Osteocyte (in vitro differentiated cells): ENCODE results near the gene ANKRD27. TPM values are rescaled to one million over a fixed set of nuclear protein-coding genes. Genes with fewer than 3 reads are reported as not detected.

Experiments
- DNase-seq: peaks from one replicate; pipeline ENCODE4 v3.0.0; 2021; ENCODE audit warnings: mixed read lengths; ENCODE audit not compliant: unreplicated experiment; ENCODE audit errors: extremely low spot score
- H3K27ac Mint-ChIP-seq: one replicate; pipeline ENCODE4 v1.8.0; 2021; ENCODE audit warnings: mild to moderate bottlenecking, mixed read lengths; ENCODE audit not compliant: unreplicated experiment
- H3K27me3 Mint-ChIP-seq: one replicate; pipeline ENCODE4 v1.8.0; 2021; ENCODE audit warnings: mixed read lengths; ENCODE audit not compliant: unreplicated experiment
- H3K36me3 Mint-ChIP-seq: one replicate; pipeline ENCODE4 v1.8.0; 2021; ENCODE audit warnings: mixed read lengths; ENCODE audit not compliant: unreplicated experiment
- H3K4me1 Mint-ChIP-seq: one replicate; pipeline ENCODE4 v1.8.0; 2021; ENCODE audit warnings: mixed read lengths; ENCODE audit not compliant: unreplicated experiment
- H3K4me3 Mint-ChIP-seq: one replicate; pipeline ENCODE4 v1.8.0; 2021; ENCODE audit warnings: mild to moderate bottlenecking, moderate library complexity, mixed read lengths; ENCODE audit not compliant: unreplicated experiment
- H3K9me3 Mint-ChIP-seq: one replicate; pipeline ENCODE4 v1.8.0; 2021; ENCODE audit warnings: mixed read lengths; ENCODE audit not compliant: unreplicated experiment
- total RNA-seq: library from RNA; stranded (reverse); gene quantifications from 2 replicates; pipeline ENCODE4 v1.2.1, GENCODE V29; 2021
- TF ChIP-seq, protein P1 (sequence below): fragments of 200-600 bp; sonication (generic); IDR thresholded peaks from 2 replicates; pipeline ENCODE4 v1.5.0; 2021; ENCODE audit warnings: antibody characterized with exemption, mild to moderate bottlenecking, moderate library complexity

Gene ANKRD27
- total RNA-seq, 1 donor from 2014 or later: 24.1 TPM

DNA sequence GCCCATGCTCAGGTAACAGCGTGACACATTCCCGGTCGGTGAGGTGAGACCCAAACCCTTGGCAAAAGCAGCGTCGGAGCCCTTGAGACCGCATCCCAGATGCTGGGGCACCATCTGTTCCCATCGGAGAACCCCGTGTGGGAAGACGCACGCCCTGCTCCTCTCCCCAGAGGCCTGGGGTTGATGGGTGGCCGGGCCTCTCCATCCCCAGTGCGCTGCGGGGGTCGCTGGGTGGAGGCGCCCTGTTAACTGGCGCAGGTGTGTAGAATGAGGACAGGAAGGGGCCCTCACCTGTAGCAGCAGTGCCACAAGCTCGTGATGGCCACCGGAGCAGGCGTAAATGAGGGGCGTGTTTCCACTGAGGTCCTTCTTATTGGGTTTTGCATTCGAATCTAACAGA is 69.4 kb downstream of the ANKRD27 start:
- DNase-seq: no peak
- H3K9me3 Mint-ChIP-seq: no peaks in the 10 kb centered on the region
- H3K36me3 Mint-ChIP-seq: peaks cover 27% of the 10 kb centered on the region
- no peaks in the 10 kb centered on the region for H3K4me1 Mint-ChIP-seq
- no peaks in the 10 kb centered on the region for H3K27me3 Mint-ChIP-seq
- TF ChIP-seq, protein P1, sequence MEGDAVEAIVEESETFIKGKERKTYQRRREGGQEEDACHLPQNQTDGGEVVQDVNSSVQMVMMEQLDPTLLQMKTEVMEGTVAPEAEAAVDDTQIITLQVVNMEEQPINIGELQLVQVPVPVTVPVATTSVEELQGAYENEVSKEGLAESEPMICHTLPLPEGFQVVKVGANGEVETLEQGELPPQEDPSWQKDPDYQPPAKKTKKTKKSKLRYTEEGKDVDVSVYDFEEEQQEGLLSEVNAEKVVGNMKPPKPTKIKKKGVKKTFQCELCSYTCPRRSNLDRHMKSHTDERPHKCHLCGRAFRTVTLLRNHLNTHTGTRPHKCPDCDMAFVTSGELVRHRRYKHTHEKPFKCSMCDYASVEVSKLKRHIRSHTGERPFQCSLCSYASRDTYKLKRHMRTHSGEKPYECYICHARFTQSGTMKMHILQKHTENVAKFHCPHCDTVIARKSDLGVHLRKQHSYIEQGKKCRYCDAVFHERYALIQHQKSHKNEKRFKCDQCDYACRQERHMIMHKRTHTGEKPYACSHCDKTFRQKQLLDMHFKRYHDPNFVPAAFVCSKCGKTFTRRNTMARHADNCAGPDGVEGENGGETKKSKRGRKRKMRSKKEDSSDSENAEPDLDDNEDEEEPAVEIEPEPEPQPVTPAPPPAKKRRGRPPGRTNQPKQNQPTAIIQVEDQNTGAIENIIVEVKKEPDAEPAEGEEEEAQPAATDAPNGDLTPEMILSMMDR: no peak
- H3K27ac Mint-ChIP-seq: no peak overlapping the region
- H3K4me3 Mint-ChIP-seq: no peak overlapping the region

DNA sequence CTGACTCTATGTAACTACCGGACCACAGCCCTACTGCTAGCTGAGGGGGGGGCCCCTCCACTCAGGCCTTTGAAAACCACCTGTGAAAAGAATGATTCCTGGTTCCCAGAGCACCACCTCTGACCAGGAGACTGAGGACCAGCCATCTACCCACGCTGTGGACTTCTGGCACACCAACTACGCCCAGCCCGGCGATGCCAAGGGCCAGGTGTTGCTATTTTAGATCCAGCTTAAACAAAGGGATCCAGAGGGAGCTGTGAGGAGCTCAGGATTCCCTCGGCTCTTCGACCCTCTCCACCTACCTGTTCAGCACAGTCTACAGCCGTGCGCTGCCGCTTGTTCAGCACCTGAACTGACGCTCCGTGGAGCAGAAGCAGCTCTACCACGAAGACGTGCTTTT is 71.0 kb downstream of the ANKRD27 start:
- no peak for DNase-seq
- Mint-ChIP-seq H3K4me1 (no peaks in the 10 kb centered on the region), H3K27ac (no peak overlapping the region), H3K4me3 (no peak overlapping the region), H3K27me3 (no peaks in the 10 kb centered on the region), H3K9me3 (no peaks in the 10 kb centered on the region), H3K36me3 (peaks cover 31% of the 10 kb centered on the region)
- TF ChIP-seq, protein P1: no peak

DNA sequence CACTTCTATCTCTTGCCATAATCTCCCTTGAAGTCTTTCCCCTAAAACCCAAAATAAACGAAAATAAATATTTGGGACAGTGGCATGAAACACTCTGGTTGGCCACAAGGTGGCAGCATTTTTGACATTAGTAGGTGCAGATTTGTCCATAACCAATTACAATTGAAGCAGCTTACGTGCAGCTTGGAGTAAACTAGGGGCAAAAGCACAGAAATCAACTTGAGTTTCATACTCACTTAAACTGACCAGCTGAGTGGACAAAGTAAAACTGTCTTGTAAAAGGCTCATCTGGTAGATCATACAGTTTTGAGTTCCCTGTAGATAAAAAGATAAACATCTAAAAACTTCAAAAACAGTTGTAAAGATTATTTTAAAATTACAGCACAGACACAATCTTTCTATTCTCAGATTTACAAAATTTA is 75.2 kb downstream of the ANKRD27 start:
- peak; percentile 80 for DNase-seq
- no peak overlapping the region for H3K4me3 Mint-ChIP-seq
- peaks cover 38% of the 10 kb centered on the region for H3K36me3 Mint-ChIP-seq
- no peaks in the 10 kb centered on the region for H3K27me3 Mint-ChIP-seq
- no peaks in the 10 kb centered on the region for H3K4me1 Mint-ChIP-seq
- H3K27ac Mint-ChIP-seq: no peak overlapping the region
- TF ChIP-seq, protein P1: peak; percentile 83
- H3K9me3 Mint-ChIP-seq: no peaks in the 10 kb centered on the region

DNA sequence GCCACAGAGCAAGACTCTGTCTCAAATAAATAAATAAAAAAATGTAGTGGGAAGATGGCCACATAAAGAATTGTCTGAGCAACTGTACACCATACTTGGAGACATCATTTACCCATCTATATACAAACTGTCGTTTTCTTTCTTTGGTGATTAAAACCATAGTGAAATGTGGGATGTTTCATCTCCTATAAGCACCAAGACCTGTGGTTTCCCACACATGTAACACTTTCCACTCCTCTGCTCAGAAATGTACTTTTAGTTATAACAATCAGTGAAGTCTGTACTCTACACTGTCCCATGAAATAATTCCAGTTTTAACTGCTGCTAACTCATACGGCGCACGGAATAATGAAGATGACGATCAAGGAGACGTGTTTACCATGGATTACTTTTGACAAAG is 75.7 kb downstream of the ANKRD27 start:
- Mint-ChIP-seq H3K27me3 (no peaks in the 10 kb centered on the region), H3K27ac (no peak overlapping the region), H3K36me3 (peaks cover 43% of the 10 kb centered on the region), H3K9me3 (no peaks in the 10 kb centered on the region), H3K4me3 (no peak overlapping the region), H3K4me1 (no peaks in the 10 kb centered on the region)
- DNase-seq: no peak
- TF ChIP-seq, protein P1: no peak

GRCh38 chr19:32598022-32598421 is 77.0 kb downstream of the ANKRD27 start:
- peak; percentile 59 for DNase-seq
- no peaks in the 10 kb centered on the region for H3K9me3 Mint-ChIP-seq
- H3K27ac Mint-ChIP-seq: no peak overlapping the region
- H3K4me1 Mint-ChIP-seq: no peaks in the 10 kb centered on the region
- H3K36me3 Mint-ChIP-seq: peaks cover 49% of the 10 kb centered on the region
- H3K27me3 Mint-ChIP-seq: no peaks in the 10 kb centered on the region
- TF ChIP-seq, protein P1: no peak
- no peak overlapping the region for H3K4me3 Mint-ChIP-seq
